Stimulated activated CD4-positive, alpha-beta T cell treated with anti-CD3 and anti-CD28 coated beads, TNF-alpha, amount 100 ng/mL, for 1 hour (primary cell): ENCODE measurements around the gene CHCHD1.
A peak's percentile ranks its signal among the peaks of the same experiment; 100 is the strongest.
"Not testable (repeated sequence)": the region's sequence is repeated elsewhere in the genome, so short reads cannot be mapped to it uniquely, and the experiment has no call there.

Experiments used
- DNase-seq, 3 donors: peaks; one replicate each; pipeline ENCODE4 v3.0.0-alpha.2; 2020; ENCODE audit warnings: low read depth in 3 of 3, low spot score in 1 of 3

The CHCHD1 gene

DNA sequence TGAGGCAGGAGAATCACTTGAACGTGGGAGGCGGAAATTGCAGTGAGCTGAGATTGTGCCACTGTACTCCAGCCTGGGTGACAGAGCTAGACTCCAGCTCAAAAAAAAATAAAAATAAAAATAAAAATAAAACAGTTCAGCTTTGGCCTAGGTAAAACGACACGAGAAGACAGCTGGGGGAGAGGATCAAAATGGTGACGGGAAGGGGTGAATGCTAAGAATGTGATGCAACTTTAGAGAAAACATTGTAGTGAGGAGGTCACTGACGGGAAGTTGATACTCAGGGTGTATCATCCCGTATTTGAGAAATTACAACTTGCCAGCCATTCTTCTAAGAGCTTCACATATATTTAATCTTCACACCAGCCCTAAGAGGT, 28.5 kb downstream of the CHCHD1 start:
- no peak for DNase-seq

DNA sequence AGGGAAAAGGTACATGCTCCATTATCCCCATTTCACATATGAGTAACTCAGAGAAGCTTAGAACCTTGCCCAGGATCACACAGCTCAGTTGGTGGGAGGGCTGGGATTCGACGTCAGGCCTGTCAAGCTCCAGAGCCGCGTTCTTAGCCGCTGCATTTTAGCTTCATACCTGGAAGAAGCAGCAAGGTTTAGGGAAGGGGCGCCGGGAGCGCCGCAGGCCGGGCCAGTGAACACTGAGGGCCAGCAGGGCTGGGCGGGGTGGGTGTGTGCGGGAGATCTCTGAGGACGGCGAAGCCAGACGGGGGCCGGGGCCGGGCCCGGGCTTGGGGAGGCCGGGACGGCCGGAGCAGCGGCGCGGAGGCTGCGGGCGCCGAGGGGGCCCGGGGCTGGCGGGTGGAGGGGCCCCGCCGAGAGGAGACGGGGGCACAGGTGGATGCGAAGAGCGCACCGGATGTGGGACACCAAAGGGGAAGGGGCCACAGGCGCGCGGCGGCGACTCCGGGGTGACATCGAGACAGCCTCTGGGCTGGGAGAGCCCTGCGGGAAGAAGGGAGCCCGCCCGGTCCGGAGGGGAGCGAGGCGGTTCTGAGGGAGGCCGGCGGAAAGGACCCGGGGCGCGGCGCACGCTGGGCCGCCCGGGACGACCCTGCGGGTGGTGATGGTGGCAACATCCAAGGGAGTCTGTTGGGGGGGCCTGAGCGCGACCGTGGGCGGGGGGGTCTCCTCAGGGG, 29.1 kb downstream of the CHCHD1 start:
- peak; percentile 31 to 39 (median 38) for DNase-seq

DNA sequence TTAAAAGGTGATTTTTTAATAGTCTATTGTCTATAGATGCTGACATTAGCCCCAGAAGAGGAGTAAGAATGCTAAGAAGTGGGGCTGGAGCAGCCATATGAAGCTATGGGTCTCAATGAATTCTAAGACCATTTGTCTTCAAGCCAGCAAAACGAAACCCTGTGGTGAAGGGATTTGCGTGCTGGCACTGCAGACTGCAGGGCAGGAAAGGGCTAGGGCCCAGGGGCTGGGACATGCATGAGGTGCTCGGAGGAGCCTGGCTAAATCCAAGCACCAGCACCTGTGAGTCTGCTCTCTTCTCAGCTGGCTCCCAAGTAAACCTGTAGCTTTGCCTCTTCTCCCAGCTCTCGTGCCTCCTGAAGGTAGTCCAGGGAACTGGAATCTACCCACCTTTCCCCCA, 30.8 kb downstream of the CHCHD1 start:
- DNase-seq = no peak

DNA sequence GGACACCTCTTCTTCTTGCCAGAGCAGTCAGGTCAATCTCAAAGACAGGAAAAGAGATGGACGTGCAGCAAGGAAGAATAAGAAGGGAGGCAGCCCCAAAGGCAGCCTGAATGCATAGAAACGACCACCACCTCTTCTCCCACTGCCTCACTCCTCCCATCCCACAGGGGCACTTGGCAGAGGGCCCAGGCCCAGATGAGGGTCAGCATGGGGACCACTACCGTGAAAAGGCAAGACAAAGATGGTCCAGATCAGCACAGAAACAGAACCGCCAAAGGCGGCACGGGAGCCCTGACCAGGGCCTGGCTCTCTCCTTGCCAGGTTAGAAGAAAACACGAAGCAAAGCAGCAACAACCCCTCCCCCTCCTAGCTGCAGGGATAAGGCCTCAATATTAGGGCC, 31.5 kb downstream of the CHCHD1 start:
- DNase-seq = no peak

DNA sequence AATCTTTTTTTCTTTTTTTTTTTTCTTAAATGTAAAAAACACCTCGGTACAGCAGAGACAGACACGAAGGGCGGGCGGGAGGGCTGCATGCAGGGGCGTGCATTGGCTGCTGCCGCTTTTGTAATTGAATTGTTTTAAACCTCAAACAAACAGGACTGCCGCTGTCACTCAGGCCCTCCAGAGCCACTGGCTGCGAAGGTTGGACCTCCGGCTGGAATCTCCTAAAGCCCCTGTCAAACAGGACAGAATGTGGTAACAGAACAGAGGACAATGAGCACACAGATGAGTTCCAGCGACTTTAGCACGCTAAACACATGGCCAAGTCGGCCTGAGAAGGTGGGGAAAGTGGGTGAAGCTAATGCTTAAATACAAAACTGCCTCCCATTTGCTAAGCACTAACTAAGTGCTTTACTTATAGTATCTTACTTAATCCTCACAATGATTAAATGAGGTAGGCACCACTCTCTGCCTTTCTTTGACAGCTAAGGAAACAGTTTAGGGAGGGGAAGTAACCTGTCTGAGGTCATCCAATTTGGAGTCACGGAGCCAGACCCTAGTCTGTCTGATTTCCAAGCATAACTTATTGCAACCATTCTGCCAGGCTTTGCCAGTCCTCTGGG, 32.5 kb downstream of the CHCHD1 start:
- DNase-seq = no peak

DNA sequence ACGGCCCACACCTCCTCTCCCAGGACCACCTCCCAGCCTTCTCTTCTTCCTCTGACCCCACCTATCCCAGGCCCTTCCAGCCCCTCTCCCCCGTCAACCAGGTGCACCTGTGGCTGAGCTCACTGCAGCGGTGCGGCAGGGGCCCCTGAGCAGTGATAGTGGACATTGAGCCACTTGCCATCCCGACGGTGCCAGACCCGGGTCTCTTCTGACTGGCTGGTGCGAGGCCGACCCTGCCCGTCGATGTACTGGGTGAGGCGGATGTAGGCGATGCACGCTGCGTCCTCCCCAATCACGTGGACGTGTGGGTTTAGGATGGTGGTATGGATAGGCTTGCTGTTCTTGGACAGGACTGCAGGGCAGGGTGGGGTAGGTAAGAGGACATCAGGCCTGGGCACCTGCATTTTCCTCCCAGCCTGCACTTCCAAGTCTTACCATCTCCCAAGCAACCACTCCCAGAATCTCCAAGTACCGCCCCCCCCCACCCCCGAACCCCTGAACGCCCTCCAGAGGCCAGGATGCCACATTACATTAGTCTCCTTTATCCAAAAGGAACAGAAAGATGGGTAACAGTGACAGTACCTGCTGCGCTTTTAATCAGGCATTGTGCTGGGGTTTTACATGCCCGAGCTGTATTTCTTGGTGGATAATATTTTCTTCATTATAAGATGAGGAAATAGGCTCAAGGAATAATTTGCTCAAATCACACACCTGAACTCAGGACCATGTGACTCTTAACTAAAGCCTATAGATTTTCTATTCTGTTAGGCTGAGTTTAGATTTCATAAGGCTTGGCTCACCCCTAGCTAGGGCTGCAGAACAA, 33.3 kb downstream of the CHCHD1 start:
- no peak for DNase-seq

DNA sequence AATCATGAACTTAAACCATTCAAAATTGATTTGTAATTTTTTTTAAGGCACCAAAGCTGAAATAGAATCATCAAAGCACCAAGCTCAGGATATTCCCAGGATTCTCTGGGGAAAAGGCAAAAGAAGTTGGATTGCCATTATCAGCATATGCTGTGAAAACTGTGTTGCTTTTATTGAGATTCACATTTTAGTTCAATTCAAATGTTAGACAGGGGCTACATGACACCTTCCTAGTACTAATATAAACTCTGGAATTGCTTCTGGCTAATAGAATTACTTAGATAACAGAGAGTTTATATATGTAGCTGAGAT, 33.8 kb downstream of the CHCHD1 start:
- DNase-seq = no peak

DNA sequence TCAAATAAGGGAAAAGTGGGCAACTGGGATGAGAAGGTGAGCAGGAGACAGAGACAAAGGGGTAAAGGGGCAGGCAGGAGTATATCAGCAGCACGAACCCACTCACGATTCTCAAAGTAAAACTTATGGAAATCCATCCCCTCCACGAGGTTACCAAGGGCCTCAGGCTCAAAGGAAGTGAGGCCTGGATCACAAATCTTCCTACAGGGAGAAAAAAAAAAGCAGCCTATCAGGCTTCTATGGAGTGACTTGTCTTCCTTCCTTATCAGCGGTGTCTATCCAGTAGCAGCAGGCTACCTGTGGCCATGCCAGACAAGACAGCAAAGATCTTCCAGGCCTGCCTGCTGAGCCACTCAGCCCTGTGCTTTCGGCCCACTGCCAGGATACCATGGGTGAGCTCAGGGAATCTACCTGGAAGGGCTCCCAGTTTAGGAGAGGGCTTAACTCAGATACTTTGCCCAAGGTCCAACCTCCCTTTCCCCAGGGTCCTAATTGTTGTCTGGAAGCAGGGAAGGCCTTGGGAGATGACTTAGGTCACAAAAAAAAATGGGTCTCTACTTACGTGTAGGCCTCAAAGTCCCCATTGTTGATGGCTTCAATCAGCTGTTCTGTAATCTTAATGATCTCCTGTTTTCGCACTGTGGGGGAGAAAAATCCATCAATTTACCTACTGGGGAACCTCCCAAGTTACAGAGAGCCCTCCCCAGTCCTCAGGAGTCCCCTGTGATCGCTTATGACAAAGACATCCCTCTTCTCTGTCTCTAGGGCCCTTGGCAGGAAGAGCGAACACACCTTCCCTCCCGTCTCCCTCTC, 35.3 kb downstream of the CHCHD1 start:
- DNase-seq = no peak

DNA sequence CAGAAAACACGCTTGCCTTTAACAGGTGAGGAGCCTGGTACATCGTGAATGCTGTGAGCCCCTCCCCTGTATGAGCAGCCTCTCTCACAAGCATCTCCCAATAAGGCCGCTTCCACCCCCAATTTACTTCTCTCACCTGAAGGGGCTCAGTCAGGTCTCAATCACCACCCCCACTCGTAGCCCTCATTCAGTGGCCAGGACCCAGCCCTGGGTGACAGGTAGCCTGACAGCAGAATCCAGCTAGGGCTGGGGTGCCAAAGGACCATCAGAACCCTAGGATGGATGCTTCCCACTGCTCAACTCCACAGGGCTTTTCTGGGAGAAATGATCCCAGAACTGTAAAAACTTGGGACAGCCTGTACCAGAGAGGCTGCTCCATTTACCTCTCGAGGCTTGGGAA, 36.0 kb downstream of the CHCHD1 start:
- DNase-seq = no peak

DNA sequence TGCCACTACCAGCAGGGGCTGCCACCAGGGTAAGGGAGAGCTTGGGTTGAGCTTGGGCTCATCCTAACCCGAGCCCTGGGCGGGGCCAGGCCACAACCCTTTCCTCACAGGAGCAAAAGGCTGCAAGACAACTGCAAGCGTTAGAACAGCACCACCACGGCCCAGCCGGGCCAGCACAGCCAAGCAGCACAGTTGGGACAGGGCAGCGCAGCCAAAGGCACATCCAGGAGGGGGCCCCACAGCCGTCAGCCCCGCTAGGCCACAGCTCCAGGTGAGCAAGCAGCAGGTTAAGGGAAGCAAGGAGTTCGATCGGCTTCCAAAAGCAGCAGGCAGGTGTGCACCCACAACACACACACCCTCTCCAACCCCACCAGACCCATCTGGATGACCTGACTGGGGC, 36.6 kb downstream of the CHCHD1 start:
- DNase-seq = no peak

DNA sequence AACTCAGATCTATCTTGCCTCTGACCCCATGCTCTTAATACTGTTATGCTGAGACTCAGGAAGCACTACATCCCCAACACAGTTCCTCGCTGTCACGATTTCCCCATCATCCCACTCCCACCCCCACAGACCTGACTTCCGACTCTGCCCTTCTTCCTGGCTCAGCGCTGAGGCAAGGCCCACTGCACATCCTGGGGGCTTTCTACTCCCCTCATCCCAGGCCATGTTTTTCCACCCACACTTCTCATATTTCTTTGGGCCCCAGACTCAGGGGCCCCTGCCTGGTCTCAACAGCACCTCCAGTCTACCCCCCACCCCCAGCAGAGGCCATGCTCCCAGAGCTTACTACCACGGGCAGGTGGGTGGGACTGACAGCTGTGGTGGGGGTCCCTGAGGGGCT, 37.2 kb downstream of the CHCHD1 start:
- no peak for DNase-seq

DNA sequence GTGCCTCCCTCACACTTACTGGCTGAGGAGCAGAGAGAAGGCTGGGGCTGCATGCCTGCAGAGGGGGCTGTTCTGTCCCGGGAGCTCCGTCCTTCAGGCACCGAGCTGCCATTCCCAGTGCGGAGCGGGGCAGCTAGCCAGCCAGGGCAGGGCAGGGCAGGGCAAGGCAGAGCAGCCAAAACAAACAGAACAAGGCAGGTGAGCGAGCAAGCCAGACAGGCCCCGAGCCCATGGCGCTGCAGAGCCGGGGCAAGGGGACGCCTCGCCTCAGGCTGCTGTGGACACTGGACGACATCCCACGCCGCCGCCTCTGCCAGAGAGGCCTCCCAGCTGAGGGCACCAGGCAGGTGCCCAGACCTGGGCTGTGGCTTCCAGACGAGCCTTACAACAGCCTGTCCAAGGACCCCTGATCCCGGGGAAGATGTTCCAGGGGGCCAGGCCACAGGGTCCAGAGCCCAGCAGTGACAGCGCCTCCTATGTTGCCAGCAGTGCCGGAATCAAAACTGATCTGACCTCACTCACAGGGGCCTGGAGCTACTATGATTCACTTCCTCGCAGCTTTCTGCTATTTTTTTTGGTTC, 37.8 kb downstream of the CHCHD1 start:
- no peak for DNase-seq

DNA sequence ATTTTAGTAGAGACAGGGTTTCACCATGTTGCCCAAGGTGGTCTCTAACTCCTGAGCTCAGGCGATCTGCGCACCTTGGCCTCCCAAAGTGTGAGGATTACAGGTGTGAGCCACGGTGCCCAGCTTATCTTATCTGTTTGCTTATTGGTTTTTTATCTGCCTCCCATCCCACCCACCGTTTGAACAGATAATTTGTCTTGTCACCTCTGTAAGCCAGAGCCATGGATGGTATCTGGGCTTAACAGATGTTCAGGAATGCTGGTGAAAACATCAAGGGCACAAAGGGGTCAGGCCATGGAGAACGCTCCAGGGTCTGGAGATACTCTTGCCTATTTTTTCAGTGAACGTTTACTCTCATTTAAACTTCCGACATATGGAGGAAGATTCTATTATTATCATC, 41.5 kb downstream of the CHCHD1 start:
- DNase-seq = no peak

DNA sequence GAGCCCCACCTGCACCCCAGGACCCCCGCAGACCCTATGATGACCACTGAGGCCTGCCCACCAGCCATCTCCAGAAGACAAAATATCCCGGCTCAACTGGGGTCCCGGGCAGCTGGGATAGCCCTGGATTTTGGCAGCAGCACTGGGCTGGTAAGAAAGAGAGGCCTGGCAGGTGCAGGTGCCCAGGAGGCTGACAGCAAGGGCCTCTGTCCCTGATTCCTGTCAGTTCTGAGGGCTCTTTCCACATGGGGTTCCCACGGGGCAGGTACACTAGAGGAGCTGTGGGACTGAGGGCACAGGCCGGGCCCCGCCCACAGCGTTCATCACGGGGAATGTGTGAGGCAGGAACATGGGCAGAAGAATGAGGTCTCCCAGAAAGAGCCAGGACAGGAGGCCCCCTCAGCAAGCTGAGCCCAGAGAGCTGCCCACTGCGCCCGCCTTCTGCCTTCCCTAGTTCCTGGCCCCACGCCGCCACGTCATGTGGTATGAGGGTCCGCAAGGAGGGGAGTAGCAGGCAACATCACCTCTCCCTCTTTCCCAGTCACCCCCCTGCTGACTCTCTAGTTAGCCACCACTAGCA, 42.4 kb downstream of the CHCHD1 start:
- DNase-seq = no peak

DNA sequence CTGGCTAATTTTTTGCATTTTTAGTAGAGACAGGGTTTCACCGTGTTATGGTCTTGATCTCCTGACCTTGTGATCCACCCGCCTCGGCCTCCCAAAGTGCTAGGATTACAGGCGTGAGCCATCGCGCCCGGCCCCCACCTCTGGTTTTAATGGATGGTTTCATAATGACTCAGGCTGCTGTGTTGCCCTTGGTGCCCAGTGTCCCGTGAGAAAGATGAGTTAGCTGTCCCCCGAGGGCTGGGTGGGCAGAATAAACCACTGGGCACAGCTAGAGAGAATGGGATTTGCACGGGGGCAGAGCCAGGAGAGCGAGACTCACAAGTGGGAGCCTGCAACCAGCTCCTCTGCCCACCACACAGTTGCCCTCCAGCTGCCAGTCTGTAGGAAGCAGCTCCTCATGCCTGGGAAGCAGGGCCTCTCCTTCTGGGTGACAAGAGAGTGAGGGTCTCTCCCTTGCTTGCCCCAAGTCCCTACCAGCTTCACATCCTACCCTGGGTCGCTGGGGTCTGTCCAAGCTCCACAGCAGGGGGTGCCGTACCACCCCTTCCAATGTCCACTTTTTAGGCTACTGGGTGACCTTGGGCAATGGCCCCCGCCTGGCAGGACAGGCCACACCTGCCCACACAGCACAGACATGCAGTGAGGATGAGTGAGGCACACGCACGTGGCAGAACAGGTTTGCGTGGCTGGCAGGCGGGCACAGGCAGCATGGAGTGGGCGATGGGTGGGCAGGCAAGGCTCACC, 45.7 kb downstream of the CHCHD1 start:
- no peak for DNase-seq

DNA sequence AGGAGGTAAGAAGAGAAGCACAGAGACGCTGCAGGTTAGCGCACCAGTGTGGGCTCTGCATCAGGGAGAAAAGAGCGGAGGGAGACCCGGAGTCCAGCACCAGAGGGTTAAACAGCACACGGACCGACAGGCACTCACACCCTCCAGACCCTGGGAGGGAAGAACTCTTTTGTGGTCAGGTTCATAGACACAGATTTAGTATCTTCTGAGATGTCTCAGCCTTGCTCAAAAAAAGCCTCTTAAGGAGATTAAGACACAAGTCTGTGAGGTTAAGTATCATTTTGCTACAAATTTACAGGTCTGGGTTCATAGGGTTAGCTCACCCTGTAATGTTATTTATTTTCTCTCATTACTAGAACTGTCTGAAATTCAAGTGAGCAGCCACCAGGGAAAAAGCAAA, 46.3 kb downstream of the CHCHD1 start:
- DNase-seq = no peak

DNA sequence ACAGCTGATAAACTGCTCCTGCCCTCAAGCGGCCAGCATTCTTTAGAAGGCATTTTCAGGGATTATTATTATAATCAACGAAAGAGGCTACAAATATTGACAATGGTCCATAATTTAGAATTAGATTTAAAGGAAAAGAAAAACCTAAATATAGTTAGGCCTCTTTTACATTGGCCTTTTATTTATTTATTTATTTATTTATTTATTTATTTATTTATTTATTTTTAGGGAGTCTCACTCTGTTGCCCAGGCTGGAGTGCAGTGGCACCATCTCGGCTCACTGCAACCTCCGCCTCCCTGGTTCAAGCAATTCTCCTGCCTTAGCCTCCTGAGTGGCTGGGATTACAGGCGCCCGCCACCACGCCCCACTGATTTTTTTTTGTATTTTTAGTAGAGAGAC, 47.2 kb downstream of the CHCHD1 start:
- DNase-seq = not testable (repeated sequence)
